NCI-H146 treated with DMSO at 0.1 percent for 48 hours (cell line): ENCODE measurements around the gene VAT1L.

Experiments used
- DNase-seq: peaks from one replicate; lab custom pipeline; 2025; ENCODE audit not compliant: unreplicated experiment; lab: John Stamatoyannopoulos, UW

The VAT1L gene

DNA sequence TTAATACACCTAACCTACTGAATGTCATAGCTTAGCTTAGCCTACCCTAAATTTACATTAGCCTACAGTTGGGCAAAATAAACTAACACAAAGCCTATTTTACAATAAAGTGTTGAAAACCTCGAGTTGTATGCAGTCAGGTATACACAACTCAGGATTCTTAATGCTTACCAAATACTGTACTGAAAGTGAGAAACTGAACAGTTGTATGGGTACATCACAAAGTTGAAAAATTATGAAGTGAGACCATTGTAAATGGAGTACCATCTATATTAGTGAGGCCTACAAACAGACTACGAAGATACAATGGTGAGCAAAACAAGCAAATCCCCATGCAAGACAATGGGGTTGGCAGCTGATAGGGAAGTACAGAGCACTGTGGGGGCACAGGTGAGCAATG, 79.7 kb downstream of the VAT1L start:
- DNase-seq: no peak

DNA sequence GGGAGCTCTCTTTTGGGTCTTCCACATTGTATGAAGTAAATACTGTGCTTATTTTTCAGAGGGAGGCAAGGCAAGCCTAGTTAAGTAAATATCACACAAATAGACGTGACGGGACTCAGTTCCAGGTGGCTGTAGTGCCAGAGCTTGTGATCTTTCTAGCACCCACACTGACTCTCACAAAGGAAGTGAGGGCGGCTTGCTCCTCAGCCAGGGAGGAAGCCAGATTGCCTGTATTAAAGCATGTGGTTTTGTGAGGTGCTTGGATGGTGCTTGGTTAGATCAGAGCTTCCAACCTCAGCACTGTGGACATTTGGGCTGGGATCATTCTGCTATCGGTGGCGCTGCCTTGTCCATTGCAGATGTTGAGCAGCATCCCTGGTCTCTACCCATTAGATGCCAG, 80.1 kb downstream of the VAT1L start:
- DNase-seq: no peak

DNA sequence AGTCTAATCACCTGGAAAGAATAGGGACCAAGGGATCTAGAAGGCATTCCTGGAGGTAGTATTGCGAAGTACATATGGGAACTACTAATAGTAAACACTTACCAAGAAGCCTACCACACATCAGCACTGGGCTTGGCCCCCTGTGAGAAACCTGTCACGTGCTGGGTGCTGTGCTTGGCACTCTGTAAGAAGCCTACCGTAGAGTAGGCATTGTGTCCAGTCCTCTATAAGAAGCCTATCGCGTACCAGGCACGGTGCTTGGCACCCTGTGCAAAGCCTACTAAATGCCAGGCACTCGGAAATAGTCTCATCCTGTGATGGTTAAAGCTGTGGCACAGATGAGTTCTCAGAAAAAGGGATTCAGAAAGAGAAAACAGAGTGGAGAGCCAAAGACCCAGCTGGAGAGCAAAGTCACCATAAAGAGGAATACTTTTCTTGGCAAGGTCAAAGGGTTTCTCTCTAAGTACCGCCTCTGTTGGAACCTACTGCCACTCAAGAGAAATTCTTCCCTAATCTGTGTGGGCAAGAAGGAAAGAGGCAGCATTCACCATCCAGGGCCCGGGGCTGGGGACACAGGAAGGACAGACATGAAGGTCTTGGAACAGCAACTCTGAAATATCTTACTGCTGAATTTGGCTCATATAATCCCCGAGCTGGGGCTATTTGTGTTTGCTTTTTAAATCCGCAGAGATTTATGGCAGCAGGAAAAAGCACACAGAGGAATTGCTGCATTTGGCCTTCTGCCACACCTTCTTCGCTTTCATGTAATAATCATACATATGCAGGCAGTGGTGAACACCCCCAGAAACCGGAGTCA, 81.8 kb downstream of the VAT1L start:
- DNase-seq: no peak

DNA sequence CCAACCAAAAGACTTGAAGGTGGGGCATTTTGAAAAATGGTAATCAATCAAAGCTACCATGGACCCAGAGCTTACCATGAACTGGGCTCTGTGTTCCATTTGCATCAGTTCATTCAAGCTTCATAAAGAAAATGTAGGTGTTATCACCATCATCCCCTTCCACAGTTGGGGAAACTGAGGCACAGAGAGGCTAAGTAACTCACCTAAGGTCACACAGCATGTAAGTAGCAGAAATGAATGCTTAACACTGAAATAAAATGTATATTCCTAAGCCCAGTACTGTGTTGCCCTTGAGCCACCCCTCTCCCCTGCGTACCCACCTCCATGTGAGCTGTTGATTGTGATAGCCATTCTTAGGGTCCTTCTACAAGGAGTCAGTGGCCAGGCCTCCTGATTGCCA, 83.6 kb downstream of the VAT1L start:
- DNase-seq: no peak

DNA sequence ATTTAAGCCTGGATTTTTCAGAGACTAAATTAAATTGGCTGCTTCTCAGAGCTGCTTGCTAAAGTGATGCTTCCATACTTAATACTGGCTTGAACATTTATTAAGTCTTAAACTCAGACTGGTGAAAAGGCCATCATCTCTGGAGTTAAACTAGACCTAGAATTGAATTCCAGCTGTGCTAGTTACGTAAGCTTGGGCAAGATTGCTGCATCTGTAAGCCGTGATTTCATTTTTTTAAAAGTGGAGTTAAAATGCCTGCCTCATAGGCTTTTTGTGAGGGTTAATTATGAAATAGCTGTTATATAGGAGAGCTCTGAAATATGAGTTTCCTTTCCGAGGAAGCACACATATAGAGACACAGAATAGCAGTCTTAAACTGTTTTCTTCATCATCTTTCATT, 84.7 kb downstream of the VAT1L start:
- DNase-seq: no peak

DNA sequence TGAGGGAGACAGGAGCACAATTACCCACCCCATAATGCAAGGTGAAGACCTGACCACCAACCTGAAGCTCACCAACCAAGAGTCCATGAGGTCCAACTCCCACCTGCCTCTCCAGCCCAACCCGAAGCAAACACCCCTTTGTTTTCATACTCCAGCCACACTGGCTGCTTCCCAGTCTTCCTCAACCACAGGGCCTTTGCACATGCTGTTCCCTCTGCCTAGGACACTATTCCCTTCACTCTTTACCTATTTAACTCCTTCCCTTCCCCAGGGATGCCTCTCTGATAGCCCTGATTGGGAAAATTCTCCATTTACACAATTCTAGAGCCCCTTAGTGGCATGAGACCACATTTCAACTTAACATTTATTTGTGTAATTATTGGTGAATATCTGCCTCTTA, 86.0 kb downstream of the VAT1L start:
- DNase-seq: no peak

DNA sequence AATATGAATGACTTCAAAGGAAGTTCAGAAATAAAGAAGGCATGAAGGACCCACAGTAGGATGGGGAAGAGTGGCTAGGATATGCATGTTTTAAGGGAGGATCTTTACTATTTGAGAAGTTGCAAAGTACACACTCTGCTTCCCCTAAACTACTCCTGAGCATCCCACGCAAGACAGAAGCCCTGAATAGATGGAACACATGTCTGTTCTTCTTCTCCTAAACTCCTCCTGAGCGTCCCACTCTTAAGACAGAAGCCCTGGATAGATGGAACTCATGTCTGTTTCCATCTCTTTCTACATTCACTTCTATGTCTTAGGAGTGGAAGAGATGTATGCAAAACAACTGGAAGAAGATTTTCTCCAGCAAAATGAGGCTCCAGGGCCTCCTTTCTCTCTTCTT, 88.4 kb downstream of the VAT1L start:
- no peak for DNase-seq

DNA sequence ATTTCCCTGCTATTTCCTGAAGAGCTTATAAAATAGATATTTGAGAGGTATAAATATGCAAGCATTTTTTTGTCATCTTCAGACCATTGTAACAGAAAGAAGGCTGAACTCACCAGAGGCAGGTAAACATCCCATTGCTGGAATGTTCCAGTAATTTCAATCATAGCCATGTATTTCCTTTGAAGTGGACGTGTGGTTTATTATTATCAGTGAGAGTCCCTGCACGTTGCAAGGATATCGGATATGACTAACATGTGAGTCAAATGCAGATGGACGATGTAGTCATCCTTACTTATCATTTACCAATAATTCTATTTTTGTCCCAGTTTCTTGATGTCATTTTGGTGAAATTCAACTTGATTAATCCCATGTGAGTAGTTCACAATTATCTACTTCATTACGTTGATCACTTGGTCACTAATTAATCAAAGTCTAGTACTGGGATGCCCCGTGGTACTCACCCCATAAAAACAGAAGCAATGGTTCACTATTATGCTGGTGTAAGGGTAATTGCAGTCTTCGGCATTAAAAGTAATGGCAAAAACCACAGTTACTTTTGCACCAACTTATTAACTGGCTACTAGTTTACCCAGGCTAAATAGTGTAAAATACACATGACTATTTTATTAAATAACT, 89.5 kb downstream of the VAT1L start:
- no peak for DNase-seq

DNA sequence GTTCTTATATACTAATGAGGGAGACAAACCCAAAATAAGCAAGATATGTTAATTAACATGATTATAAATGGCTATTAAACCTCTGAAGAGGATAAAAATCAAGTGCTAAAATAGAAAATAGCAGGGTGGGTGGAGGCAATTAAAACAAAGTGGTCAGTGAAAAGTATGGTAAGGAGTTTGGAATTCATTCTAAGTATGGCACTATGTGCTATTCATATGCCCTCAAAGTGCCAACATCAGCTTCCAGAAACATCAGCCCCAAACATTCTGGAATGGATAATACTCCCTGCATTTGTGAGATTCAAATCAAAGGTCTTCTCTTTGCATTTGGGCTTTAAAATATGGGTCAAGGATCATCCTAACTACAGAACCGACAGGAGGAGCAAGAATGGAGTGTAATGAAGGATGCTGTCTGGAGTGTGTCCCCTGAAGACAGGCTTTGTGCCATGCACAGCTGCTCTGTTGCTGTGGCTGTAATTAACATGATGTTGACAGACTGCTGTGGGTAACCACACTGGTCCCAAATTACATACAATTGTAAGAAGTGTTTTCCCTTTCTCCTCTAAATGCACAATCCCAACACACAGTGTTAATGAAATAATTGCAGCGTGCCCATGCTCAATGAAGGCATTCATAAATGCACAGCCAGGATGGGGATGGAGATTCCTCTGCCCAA, 93.1 kb downstream of the VAT1L start:
- DNase-seq: peak; percentile 8

DNA sequence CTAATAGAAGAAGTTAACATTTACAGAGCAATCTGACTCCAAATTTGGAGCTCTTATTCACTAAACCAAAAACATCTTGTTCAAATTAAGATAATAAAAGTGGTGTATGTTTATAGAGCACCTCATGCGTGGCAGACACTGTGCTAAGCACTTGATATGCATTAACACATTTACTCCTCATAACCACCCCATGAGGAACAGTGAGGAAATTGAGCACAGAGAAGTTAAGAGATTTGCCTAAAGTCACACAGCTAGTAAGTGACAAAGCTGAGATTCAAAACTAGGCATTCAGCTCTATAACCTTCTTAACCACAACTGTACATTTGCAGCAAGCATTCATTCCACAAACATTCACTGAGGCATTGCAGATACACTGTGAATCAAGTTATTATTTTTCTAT, 94.0 kb downstream of the VAT1L start:
- no peak for DNase-seq

DNA sequence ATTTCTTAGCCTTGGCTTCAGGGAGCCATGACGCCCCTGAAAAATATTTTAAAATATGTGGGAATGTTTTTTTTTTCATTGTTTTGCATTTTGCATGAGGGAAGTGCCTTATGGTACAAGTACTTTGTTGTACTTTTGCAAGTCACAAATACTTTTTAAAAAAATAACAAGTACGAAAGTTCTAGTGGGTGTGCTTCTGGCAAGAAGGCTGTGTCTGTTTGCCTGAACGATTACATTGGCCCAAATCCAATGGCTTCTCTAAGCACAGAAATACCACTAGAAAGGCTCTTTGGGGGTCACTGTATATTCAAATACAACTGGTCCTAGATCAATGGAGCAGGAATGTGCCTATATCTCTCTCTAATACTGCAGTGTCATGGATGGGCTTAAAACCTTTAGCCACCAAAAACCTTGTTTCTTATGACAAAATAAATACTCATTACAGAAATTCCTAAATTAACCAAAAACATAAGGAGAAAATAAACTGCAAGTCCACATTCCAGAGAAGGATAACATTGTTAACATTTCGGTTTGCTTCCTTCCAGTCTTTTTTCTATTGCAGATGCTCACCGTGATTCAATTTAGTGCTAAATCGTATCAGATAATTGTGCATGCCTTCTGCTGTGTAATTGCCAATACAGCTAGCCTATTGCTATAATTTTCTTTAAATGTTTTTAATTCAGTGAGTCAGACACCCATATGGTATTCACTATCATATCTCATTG, 97.4 kb downstream of the VAT1L start:
- DNase-seq: no peak

DNA sequence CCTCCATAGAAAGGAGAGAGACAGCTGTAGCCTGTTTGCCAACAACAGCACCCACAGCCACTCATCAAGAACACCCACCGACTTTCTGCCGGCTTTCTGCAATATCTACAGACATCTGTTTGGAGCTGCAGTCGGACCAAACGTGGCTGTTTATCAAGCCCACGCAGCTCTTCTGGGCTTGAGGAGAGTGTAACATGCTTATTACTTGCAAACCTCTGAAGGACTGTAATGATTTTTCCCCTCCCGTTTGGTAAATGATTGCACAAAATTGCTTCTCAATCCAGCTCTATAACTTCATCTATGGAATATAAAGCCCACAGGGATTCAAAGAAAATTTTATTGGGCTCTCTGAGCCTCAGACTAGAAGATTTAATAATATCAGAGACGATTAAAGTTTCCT, 100.5 kb downstream of the VAT1L start:
- no peak for DNase-seq

DNA sequence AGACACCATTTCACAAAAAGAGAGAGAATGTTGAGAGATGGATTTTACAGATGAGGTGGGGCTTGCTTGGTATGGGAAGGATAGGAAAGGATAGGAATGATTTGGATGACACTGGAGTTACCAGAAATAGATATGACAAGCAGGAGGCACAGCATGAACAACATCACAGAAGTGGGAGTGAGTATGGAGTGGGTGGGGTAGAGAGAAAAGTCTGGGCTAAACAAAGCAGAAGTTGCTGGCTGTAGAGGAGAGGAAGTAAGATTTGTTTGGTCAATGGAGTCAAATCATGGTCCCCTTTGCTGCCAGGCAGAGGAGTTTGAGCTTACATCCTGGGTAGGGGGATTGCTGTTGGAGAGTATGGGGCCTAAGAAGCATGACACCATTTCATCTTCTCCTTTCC, 101.7 kb downstream of the VAT1L start:
- DNase-seq: no peak

DNA sequence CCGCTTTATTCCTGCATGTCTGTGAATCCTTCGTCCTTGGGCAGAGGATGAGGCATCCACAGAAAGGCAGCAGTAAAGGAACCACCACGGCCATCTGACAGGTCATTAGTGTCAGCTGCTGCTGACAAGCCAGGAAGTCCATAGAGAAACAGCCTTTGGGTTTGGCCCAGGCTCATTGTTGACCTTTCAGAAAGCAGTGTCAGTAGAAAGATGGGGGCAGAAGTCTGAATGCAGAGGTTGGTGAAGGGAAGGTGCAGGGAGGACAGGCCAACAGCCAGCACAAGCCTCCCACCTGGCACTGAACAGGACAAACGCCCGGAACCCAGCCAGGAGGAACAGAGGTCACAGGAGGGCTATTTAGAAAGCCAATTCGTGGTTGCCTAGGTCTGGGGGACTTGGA, 105.8 kb downstream of the VAT1L start:
- no peak for DNase-seq

DNA sequence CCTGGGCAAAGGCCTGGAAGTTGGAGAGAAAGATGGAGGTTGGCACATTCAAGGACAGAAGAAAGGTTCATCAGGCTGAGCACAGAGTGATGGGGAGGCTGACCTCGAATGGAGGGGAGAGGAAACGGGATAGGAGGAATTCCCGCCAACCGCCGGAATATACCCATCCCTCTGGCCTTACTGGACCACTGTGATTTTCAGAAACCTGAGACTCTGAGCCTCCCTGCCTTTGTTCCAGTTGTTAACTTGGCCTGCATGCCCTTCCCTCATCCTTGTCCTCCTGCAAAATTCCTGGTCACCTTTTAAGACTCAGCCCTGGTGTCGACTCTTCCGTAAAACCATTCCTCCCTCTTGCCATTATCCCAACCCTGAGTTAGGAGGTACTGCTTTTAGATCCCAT, 107.6 kb downstream of the VAT1L start:
- no peak for DNase-seq

DNA sequence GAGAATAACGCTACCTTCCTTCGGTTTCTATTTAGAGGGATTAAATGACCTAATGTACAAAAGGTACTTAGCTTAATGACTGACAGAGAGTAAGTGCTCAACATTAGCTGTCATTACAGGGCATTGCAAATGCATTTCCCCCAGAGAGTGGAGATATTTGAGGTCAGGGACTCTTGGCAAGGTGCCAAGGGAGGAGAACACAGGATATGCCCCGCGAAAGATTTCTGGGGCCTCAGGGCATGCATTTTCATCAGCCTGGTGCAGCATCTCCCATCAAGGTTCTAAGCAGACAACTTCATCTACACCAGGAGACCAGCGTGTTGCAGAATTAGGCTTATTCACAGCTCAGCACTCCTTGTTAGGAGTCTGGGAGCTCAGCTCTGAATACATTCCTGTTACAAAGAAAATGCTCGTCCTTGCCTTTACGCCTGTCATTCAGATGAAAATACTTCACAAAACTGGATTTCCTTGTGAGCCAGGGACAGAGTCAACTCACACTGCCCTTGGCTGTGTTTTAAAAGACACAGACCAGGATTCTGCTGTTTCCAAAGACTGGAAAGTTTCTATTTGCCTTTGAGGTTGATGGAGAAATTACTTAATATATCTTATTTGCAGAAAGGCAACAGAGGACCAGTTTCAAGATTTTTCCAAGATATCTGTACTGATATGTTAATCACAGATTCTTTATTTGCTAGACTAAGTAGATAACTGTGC, 108.2 kb downstream of the VAT1L start:
- peak; percentile 45 for DNase-seq

DNA sequence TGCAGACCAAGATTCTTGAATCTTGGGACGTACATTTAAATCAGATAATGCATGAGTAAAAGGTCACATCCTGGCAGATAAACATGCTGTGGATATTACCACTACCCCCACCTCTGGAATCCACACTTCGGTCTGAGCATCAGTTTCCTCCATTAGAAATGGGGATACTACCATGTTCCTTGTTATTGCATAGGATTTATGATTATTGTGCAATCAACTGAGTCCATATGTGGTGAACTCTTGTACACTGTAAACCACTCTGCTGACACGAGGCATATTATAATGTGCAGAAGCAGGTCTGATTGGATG, 108.7 kb downstream of the VAT1L start:
- no peak for DNase-seq

DNA sequence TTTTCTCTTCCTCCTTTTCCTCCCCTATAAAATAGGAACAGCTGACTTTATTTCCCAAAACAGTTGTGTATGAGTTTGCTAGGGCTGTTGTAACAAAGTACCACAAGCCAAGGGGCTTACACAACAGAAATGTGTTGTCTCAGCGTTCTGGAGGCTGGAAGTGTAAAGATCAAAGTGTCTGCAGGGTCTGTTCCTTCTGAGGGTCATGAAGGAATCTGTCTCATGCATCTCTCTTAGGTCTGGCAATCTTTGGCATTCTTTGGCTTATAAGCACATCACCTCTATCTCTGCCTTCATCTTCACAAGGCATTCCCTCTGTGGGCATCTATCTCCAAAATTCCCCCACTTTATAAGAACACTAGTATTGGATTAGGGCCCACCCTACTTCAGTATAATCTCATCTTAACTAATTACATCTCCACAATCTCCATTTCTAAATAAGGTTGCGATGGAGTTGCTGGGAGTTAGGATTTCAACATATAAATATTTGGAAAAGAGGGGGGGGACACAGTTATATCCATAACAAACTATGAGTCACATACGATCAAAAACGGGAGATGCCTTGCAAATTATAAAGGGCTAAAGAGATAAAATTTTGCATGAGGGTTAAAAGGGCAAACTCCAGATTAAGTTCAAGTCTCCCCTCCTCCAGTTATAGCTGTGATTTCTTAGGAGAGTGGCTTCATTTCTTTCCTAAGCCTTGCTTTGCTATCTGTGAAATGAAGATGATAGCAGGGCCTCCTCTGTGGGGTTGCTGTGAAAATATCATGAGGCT, 109.7 kb downstream of the VAT1L start:
- DNase-seq: no peak

DNA sequence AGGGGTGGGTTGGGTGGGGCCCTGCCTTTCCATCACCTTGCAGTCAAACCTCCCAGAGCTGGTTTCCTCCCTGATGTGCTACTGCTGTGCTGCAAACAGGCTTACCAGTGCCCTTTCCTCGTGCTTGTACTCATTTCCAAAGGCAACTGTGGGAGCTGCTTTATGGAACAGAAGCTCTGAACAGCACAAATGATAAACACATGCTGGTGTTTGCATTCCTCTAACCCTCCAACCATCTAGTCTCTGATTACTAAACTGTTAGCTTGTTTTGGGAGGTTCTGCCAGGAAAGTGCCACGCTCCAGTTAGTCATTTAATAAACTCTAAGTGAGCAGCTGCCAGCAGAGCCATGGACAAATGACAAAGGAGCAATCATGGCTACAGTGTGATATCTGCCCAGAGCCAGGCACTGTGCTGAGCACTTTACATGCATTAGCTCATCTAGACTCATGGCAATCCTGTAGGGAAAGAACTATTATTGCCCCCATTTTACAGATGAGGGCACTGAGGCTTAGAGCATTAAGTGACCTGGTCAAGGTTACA, 110.4 kb downstream of the VAT1L start:
- no peak for DNase-seq

DNA sequence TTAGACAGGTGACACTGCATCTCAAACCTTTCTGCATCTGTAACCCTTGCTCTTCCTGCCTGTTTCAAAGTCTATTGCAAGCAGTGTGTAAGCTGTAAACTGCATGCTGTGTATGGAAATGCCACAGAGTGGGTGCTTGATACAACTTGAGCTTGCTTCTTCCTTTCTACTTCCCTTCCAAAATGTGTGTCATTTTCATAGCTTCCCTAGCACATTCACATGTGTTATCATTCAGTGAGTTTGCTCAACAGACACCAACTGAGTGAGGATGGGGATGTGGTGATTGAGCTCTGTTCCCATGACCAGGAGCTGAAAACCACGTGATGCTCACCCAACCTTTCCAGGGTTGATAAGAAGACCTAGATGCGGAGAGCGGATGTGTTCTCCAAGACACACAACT, 111.1 kb downstream of the VAT1L start:
- peak; percentile 15 for DNase-seq
